OCI-LY3 (cell line): ENCODE results near the gene MTHFSD.

ENCODE experiments used
- H2AFZ ChIP-seq: fragments of 200-600, 300-600 bp; shearing (Covaris generic); 2 replicates; pipeline ENCODE4 v1.6.0; 2014; ENCODE audit warnings: antibody characterized with exemption, low read depth, low read length
- H3K27ac ChIP-seq: fragments of 200-600, 300-600 bp; sonication (generic); 2 replicates; pipeline ENCODE4 v1.5.1; 2014; ENCODE audit warnings: mild to moderate bottlenecking, low read length, moderate library complexity, mixed read lengths
- H3K27me3 ChIP-seq: fragments of 200-600, 300-600 bp; sonication (generic); 2 replicates; pipeline ENCODE4 v1.6.1; 2014; ENCODE audit warnings: low read depth, low read length, mixed read lengths
- H3K36me3 ChIP-seq: fragments of 200-600, 300-600 bp; sonication (generic); replicated peaks from 2 replicates; pipeline ENCODE3; 2014; ENCODE audit warnings: low read depth, low read length, mixed read lengths
- H3K4me1 ChIP-seq: fragments of 300-600, 200-600 bp; sonication (generic); 2 replicates; pipeline ENCODE4 v1.6.1; 2014; ENCODE audit warnings: low read length, mixed read lengths
- H3K4me2 ChIP-seq: fragments of 200-600, 300-600 bp; sonication (generic); 2 replicates; pipeline ENCODE4 v1.6.1; 2014; ENCODE audit warnings: low read length, mixed read lengths
- H3K4me3 ChIP-seq: fragments of 300-600, 200-600 bp; sonication (generic); 2 replicates; pipeline ENCODE4 v1.5.1; 2014; ENCODE audit warnings: antibody characterized with exemption, mild to moderate bottlenecking, low read length, moderate library complexity
- H3K79me2 ChIP-seq: fragments of 300-600, 200-600 bp; shearing (Covaris generic); 2 replicates; pipeline ENCODE4 v1.6.1; 2014; ENCODE audit warnings: mild to moderate bottlenecking, low read length, mixed read lengths
- H3K9ac ChIP-seq: fragments of 300-600, 200-600 bp; shearing (Covaris generic); 2 replicates; pipeline ENCODE4 v1.6.0; 2014; ENCODE audit warnings: mild to moderate bottlenecking, low read length, moderate library complexity
- H3K9me3 ChIP-seq: fragments of 200-600, 300-600 bp; shearing (Covaris generic); 2 replicates; pipeline ENCODE4 v1.6.1; 2014; ENCODE audit warnings: low read length, mixed read lengths; ENCODE audit not compliant: insufficient read depth
- H4K20me1 ChIP-seq: fragments of 200-600, 300-600 bp; sonication (generic); 2 replicates; pipeline ENCODE4 v1.6.1; 2016; ENCODE audit warnings: low read length, mixed read lengths; ENCODE audit not compliant: insufficient read depth
- CTCF ChIP-seq: fragments of 200-600, 300-600 bp; sonication (generic); IDR thresholded peaks from 2 replicates; pipeline ENCODE4 v1.5.1; 2014; ENCODE audit warnings: antibody characterized with exemption, low read length, low read depth
- EZH2phosphoT487 ChIP-seq: fragments of 200-600 bp; shearing (Covaris generic); IDR thresholded peaks from 2 replicates; pipeline ENCODE4 v1.6.1; 2018; ENCODE audit warnings: antibody characterized with exemption, mixed run types, low read depth

MTHFSD gene

GRCh38 chr16:86558355-86559193 lies 3.5 kb upstream of the MTHFSD start:
- H4K20me1 ChIP-seq = no peaks in the 10 kb centered on the region
- H2AFZ ChIP-seq = no peak overlapping the region
- TF ChIP-seq EZH2phosphoT487 = no peak
- no peak for TF ChIP-seq CTCF
- H3K27me3 ChIP-seq = no peaks in the 10 kb centered on the region
- H3K9me3 ChIP-seq = no peaks in the 10 kb centered on the region
- peaks cover 12% of the 10 kb centered on the region for H3K79me2 ChIP-seq
- H3K4me3 ChIP-seq = no peak overlapping the region
- no peaks in the 10 kb centered on the region for H3K36me3 ChIP-seq
- peaks cover 16% of the 10 kb centered on the region for H3K4me1 ChIP-seq
- H3K27ac ChIP-seq = no peak overlapping the region
- H3K9ac ChIP-seq = no peak overlapping the region
- H3K4me2 ChIP-seq = no peak overlapping the region

GRCh38 chr16:86557587-86557986 lies 2.6 kb upstream of the MTHFSD start:
- no peak overlapping the region for H3K4me2 ChIP-seq
- H3K9ac ChIP-seq = no peak overlapping the region
- H3K79me2 ChIP-seq = peaks cover 12% of the 10 kb centered on the region
- H2AFZ ChIP-seq = no peak overlapping the region
- H3K4me3 ChIP-seq = no peak overlapping the region
- H3K9me3 ChIP-seq = no peaks in the 10 kb centered on the region
- TF ChIP-seq CTCF = no peak
- no peak for TF ChIP-seq EZH2phosphoT487
- H4K20me1 ChIP-seq = no peaks in the 10 kb centered on the region
- H3K27me3 ChIP-seq = no peaks in the 10 kb centered on the region
- H3K4me1 ChIP-seq = peaks cover 10% of the 10 kb centered on the region
- H3K27ac ChIP-seq = no peak overlapping the region
- no peaks in the 10 kb centered on the region for H3K36me3 ChIP-seq

- H4K20me1 ChIP-seq = no peaks in the 10 kb centered on the region
- H3K27me3 ChIP-seq = no peaks in the 10 kb centered on the region
- no peak overlapping the region for H3K4me3 ChIP-seq
- peaks cover 3% of the 10 kb centered on the region for H3K36me3 ChIP-seq
- no peak overlapping the region for H3K27ac ChIP-seq
- no peaks in the 10 kb centered on the region for H3K9me3 ChIP-seq
- H3K4me2 ChIP-seq = no peak overlapping the region
- peaks cover 12% of the 10 kb centered on the region for H3K79me2 ChIP-seq
- H3K9ac ChIP-seq = no peak overlapping the region
- H2AFZ ChIP-seq = no peak overlapping the region
- TF ChIP-seq EZH2phosphoT487 (no peak), CTCF (no peak)
- peaks cover 10% of the 10 kb centered on the region for H3K4me1 ChIP-seq
These were observed 1.5 kb upstream of the MTHFSD start for GRCh38 chr16:86556576-86556975.

GRCh38 chr16:86555704-86556075 lies 655 bp upstream of the MTHFSD start:
- H3K4me3 ChIP-seq = peak overlapping the region; percentile 97
- H3K9ac ChIP-seq = peak overlapping the region; percentile 95
- peaks cover 7% of the 10 kb centered on the region for H3K36me3 ChIP-seq
- no peak overlapping the region; the same call in 1 of the 2 replicates for H2AFZ ChIP-seq
- H4K20me1 ChIP-seq = no peaks in the 10 kb centered on the region
- H3K27ac ChIP-seq = no peak overlapping the region
- peak overlapping the region; percentile 89 for H3K4me2 ChIP-seq
- H3K4me1 ChIP-seq = peaks cover 10% of the 10 kb centered on the region
- no peaks in the 10 kb centered on the region for H3K9me3 ChIP-seq
- no peak for TF ChIP-seq EZH2phosphoT487
- no peak for TF ChIP-seq CTCF
- peaks cover 12% of the 10 kb centered on the region for H3K79me2 ChIP-seq
- no peaks in the 10 kb centered on the region for H3K27me3 ChIP-seq
